Ishikawa (cell line): ENCODE results near the gene LCMT2.
A peak's percentile ranks its signal among the peaks of the same experiment; 100 is the strongest.

ENCODE experiments used
- CEBPB ChIP-seq: IDR thresholded peaks from 2 replicates; pipeline ENCODE4 v1.6.1; 2012
- CREB1 ChIP-seq: IDR thresholded peaks from 2 replicates; pipeline ENCODE4 v1.6.1; 2012; ENCODE audit warnings: low read depth
- EGR1 ChIP-seq: IDR thresholded peaks from 2 replicates; pipeline ENCODE4 v1.6.1; 2012
- EP300 ChIP-seq: IDR thresholded peaks from 2 replicates; pipeline ENCODE4 v1.6.1; 2012; ENCODE audit warnings: borderline replicate concordance
- FOXM1 ChIP-seq: IDR thresholded peaks from 2 replicates; pipeline ENCODE4 v1.6.1; 2012; ENCODE audit warnings: low read depth, borderline replicate concordance
- MAX ChIP-seq: IDR thresholded peaks from 2 replicates; pipeline ENCODE4 v1.6.1; 2012
- NFIC ChIP-seq: IDR thresholded peaks from 2 replicates; pipeline ENCODE4 v1.6.1; 2012
- RAD21 ChIP-seq: IDR thresholded peaks from 2 replicates; pipeline ENCODE4 v1.6.1; 2012; ENCODE audit warnings: low read depth
- REST ChIP-seq: IDR thresholded peaks from 2 replicates; pipeline ENCODE4 v1.6.1; 2012; ENCODE audit warnings: low read depth, mild to moderate bottlenecking
- TAF1 ChIP-seq: IDR thresholded peaks from 2 replicates; pipeline ENCODE4 v1.6.1; 2012; ENCODE audit warnings: low read depth, mild to moderate bottlenecking
- TCF12 ChIP-seq: IDR thresholded peaks from 2 replicates; pipeline ENCODE4 v1.6.1; 2012; ENCODE audit warnings: low read depth
- TEAD4 ChIP-seq: IDR thresholded peaks from 2 replicates; pipeline ENCODE4 v1.6.1; 2012
- USF1 ChIP-seq: IDR thresholded peaks from 2 replicates; pipeline ENCODE4 v1.6.1; 2012
- YY1 ChIP-seq: IDR thresholded peaks from 2 replicates; pipeline ENCODE4 v1.6.1; 2012; ENCODE audit warnings: low read depth
- ZBTB7A ChIP-seq: IDR thresholded peaks from 2 replicates; pipeline ENCODE4 v1.6.1; 2012; ENCODE audit warnings: low read depth

Gene LCMT2

GRCh38 chr15:43370310-43370974 lies 40.1 kb upstream of the LCMT2 start:
- TF ChIP-seq REST (0 out of 2 replicates have a peak, but pooled peaks have one; percentile 7), TAF1 (no peak)

GRCh38 chr15:43361313-43361903 lies 31.0 kb upstream of the LCMT2 start:
- TF ChIP-seq FOXM1, result no peak
- TF ChIP-seq YY1, result no peak

GRCh38 chr15:43360821-43361220 lies 30.4 kb upstream of the LCMT2 start:
- TF ChIP-seq TAF1 (no peak), TEAD4 (no peak), MAX (no peak), FOXM1 (no peak), YY1 (no peak), NFIC (no peak), CREB1 (no peak), EP300 (no peak), REST (no peak), TCF12 (no peak), ZBTB7A (no peak), CEBPB (no peak), RAD21 (no peak), EGR1 (no peak), USF1 (no peak)

- TF ChIP-seq NFIC, result no peak
- TF ChIP-seq TAF1, result no peak
- no peak for TF ChIP-seq TEAD4
- no peak for TF ChIP-seq FOXM1
- TF ChIP-seq USF1, result no peak
- TF ChIP-seq EP300, result no peak
- no peak for TF ChIP-seq CREB1
- no peak for TF ChIP-seq REST
- no peak for TF ChIP-seq YY1
- TF ChIP-seq ZBTB7A, result no peak
- TF ChIP-seq TCF12, result no peak
- TF ChIP-seq MAX, result no peak
- TF ChIP-seq CEBPB, result no peak
- TF ChIP-seq RAD21, result no peak
- no peak for TF ChIP-seq EGR1
Measured at GRCh38 chr15:43352693-43353382, 22.5 kb upstream of the LCMT2 start.
